ENCODE results near the gene IGF2BP2.
"Not testable (repeated sequence)": the region's sequence is repeated elsewhere in the genome, so short reads cannot be mapped to it uniquely, and the experiment has no call there.

Gene IGF2BP2

GRCh38 chr3:185831990-185832389 is 7.1 kb upstream of the IGF2BP2 start:
- no peak for DNase-seq

GRCh38 chr3:185831195-185831594 is 6.4 kb upstream of the IGF2BP2 start:
- no peak for DNase-seq

- no peak for DNase-seq
Measured at GRCh38 chr3:185830018-185830797, 5.4 kb upstream of the IGF2BP2 start.

- DNase-seq = no peak
Measured at GRCh38 chr3:185828755-185829154, 3.9 kb upstream of the IGF2BP2 start.

GRCh38 chr3:185827595-185828344 is 2.9 kb upstream of the IGF2BP2 start:
- DNase-seq = no peak

- no peak for DNase-seq
Measured at GRCh38 chr3:185825639-185826481, 1.0 kb upstream of the IGF2BP2 start.

DNA sequence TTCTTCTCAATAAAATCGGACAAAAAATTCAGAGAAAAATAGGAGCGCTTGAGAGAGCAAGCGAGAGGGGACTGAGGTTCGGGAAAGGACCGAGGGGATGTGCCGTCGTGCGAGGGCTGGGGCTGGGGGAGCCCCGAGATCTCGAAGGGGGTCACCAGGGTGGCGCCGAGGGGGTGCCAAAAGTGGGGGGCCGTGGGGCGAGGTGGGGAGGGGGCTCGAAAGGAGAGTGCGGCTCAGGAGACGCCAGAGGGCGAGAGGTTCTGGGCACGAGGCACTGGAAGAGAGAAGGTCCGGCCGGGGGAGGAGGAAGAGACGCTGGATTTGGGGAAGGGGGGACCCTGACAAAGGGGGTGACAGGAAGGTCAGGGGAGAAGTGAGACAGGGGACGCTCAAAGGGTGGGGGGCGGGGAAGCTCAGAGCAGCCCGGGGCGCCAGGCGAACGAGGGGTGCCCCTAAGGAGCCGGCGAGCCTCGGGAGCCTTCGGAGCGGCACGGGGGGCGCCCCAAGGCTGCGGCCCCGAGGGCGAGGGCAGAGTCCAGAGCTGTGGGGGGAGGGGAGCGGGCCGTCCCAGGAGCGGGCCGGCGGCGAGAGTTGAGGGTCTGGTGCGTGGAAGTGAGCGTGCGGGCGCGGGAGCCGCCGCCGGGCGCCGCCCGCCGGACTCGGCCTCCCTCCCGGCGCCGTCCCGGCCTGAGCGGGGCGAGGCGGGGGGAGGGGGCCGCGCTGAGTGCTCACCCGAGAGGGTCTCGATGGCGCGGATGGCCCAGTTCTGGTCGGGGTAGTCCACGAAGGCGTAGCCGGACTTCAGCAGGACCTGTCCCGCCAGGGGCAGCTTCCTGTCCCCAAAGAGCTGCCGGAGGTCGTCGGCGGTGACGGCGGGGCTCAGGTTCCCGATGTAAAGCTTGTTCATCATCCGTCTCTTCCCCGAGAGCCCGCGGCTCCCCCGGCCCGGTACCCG is 514 bp downstream of the IGF2BP2 start:
- DNase-seq = no peak

DNA sequence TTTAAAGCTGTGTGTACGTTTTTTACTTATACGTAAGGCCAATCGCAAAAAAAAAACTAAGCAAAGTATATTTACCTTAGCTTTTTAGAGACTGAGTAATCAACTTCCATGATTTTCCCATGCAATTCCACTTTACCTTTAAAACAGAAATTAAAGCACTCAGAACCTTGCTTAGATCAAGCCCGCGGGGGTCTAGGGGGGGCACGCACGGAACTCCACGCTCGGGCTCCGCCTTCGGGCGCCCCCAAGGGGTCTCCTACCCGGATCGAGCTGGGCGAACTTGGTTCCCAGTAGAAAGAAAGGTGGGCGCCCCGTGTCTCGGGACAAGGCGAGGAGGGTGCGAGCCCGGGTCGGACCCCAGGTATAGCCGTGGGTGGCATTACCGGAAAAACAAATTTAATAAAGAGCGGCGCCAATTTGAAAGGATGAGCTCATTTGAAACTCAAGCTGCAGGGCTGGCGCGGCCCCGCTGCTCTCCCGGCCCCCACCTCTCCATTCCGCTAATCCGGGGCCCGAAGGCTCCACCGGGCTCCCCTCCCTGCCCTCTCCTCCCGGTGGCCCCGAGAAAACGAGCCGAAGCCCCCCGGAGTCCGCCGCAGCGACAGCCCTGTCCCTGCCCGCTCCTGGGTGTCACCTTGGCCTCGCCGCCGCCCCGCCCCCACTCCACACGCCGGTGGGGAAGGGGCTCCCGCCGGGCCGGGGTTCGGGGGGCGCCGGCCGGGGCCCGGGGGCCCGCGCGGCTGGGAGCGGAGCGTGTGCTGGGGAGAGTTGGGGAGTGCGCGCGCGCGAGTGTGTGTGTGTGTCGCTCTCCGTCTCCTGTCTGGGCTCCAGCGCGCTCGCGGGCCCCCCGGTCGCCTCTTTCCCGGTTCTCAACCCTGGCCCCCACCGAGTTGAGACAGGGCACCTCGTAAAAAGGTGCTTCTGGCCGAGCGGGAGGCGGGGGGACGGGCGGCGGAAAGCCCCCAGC is 1.5 kb downstream of the IGF2BP2 start:
- no peak for DNase-seq

DNA sequence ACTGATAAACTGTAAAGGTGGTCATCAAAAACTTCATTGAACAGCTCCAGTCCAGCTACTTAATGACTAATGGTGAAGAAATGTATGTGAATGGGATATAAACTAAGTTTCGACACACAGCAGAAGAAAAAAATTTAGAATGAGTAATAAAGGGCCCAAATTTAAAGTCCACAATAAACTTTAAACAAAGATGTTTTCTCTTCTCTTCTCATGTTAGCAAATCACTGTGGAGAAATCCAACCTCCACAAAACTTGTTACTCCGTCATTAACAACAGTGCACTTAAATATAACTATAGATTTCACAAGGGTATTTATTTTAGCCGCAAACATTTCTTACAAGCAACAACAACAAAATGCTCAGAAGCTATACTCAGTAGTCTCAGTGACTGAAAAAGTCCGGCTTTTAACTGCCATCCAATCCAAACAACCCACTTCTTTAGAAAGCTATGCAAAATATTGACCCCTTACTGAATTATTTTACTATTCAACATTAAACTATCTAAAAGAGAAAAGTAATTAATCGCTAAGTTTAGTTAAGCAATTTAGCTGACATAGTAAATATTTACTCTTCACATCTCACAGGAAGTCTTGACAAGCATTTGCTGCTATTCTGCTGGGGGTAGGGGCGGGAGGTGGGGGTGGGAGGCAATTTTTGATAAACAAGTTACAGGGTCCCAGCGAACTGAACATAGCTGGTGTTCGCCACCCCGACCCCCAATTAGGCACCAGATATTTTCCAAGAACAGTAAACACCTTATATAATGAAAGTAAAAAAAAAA is 2.4 kb downstream of the IGF2BP2 start:
- no peak for DNase-seq

DNA sequence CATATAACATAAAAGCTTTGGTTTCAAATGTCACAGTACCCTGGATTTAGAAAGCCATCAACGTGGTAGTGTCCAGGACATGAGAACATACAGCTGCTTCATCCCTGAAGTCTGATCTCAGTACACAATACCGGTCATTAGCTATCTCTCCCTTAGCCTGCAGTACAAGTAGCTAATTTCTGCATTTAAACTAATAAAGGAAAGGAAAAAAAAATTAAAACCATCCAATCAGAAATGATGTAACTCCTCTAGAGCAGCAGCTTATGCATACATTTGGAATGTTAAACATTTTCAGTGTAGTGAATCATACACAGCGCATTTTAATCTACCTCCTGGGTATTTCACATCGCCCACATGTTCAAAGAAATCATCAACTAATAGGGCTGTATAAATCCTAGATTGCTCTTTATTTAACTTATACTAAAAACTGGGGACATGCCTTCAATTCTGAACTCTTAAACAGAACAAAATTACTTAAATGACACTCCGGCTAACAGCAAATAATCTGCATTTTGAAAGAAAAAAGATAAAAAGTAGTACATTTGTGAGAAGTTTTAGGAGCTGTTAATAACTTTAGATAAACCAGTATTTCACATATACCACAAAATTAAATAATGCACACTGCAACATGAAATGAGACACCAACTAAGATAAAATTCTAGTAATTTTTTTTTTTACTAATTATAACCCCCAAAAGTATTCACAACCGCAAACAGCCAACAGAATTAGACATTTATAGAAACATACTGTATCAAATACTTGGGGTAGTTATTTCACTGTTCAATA is 3.7 kb downstream of the IGF2BP2 start:
- DNase-seq = no peak

GRCh38 chr3:185818267-185818875 is 6.5 kb downstream of the IGF2BP2 start:
- DNase-seq = no peak

GRCh38 chr3:185815391-185816282 is 9.2 kb downstream of the IGF2BP2 start:
- DNase-seq = peak in 1 of 2 donors; percentile 41

- no peak for DNase-seq
Measured at GRCh38 chr3:185813691-185814215, 11.1 kb downstream of the IGF2BP2 start.

DNA sequence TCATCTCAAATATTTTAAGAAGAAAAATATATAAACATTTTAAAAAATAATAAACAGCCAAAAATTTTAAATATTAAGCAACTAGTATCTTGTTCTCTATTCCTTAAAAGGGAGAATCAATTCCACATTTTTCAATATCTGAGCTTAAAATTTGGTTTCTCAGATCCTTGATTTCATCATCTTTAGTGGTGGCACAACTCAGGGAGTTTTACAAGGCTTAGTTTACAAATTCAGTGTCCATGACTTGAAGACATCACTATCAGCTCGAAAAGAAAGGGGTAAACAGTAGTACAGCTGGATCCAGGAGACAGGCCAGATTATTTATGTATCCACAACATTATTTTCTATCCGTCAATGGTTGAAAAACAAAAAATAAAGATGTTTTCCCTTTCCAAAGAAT is 11.6 kb downstream of the IGF2BP2 start:
- DNase-seq = peak; percentile 58 to 60

DNA sequence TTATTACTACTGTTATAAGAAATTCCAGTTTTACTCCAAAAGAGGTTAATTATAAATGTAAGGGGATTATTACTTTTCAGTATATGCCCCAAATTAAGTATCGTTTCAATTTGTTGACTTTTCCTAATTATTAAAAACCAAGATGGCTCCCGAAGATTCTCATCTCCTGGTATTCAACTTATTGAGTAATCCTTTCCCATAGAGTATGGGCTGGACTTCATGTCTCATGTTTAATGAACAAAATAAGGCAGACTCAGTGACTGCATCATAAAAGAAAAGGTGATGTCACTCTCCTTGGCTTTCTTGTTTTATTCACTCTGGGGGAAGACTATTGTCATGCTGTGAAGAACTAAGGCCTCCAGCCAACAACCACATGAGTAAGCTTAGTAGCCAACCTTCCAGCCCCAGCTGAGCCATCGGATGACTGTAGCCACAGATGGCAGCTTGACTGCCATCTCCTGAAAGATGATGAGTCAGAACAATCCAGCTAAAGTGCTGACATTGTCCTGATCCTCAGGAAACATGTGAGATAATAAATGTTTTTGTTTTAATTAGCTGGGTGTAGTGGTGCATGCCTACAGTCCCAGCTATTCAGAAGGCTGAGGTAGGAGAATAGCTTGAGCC is 17.3 kb downstream of the IGF2BP2 start:
- DNase-seq = peak; percentile 37 to 43

- DNase-seq = not testable (repeated sequence)
Measured at GRCh38 chr3:185798831-185799110, 26.1 kb downstream of the IGF2BP2 start.

Measured in inflammatory macrophage treated with lipopolysaccharide for 1 hour (primary cell).